Omental fat pad (tissue), 4 donors: ENCODE results near the gene TRERF1. TPM values are rescaled to one million over a fixed set of nuclear protein-coding genes. Genes with fewer than 3 reads are reported as not detected.
A peak's percentile ranks its signal among the peaks of the same experiment; 100 is the strongest.

Experiments used
- ATAC-seq: fragments of 150-250 bp; one replicate; pipeline ENCODE4 v1.9.1; 2016; ENCODE audit warnings: mild to moderate bottlenecking, moderate library complexity; ENCODE audit not compliant: low FRiP score
- DNase-seq: peaks from one replicate; pipeline ENCODE4 v3.0.0-alpha.2; 2019; ENCODE audit warnings: low spot score
- CTCF ChIP-seq, 3 donors: fragments of 450-650 bp; IDR thresholded peaks; one replicate each; pipeline ENCODE4 v1.5.1; 2016 to 2017; ENCODE audit warnings: antibody characterized with exemption in 3 of 3, mild to moderate bottlenecking in 3 of 3, moderate library complexity in 2 of 3
- total RNA-seq, 4 donors: library from RNA; depleted of rRNA; stranded (reverse); fragments of >200 nt; gene quantifications; one replicate each; pipeline ENCODE4 v1.1.0, GENCODE V29; 2016

TRERF1 gene
- total RNA-seq, 4 donors from 2014 or later: 2.0 to 10.2 (median 2.6) TPM

- DNase-seq (no peak), ATAC-seq (no peak)
- no peak for TF ChIP-seq CTCF (IDR thresholded peaks at IDR 0.05)
These were observed 8.2 kb upstream of the TRERF1 start for GRCh38 chr6:42459888-42460287.

GRCh38 chr6:42454428-42454791 is 2.7 kb upstream of the TRERF1 start:
- ATAC-seq (no peak), DNase-seq (no peak)
- TF ChIP-seq CTCF (IDR thresholded peaks at IDR 0.05): no peak

GRCh38 chr6:42453654-42454427 is 2.1 kb upstream of the TRERF1 start:
- ATAC-seq (peak; percentile 22), DNase-seq (no peak)
- TF ChIP-seq CTCF (IDR thresholded peaks at IDR 0.05): no peak

GRCh38 chr6:42453031-42453653 is 1.4 kb upstream of the TRERF1 start:
- ATAC-seq: peak; percentile 85
- no peak for TF ChIP-seq CTCF (IDR thresholded peaks at IDR 0.05)
- DNase-seq: no peak

GRCh38 chr6:42452171-42453030 is 675 bp upstream of the TRERF1 start:
- no peak for TF ChIP-seq CTCF (IDR thresholded peaks at IDR 0.05)
- peak; percentile 49 for ATAC-seq
- DNase-seq: no peak

- no peak for TF ChIP-seq CTCF (IDR thresholded peaks at IDR 0.05)
- ATAC-seq (no peak), DNase-seq (no peak)
These were observed 1.0 kb downstream of the TRERF1 start for GRCh38 chr6:42450477-42451332.
